Ishikawa (cell line): Measurements from ENCODE around the gene TRPM2.

Experiments
- CEBPB ChIP-seq: IDR thresholded peaks from 2 replicates; pipeline ENCODE4 v1.6.1; 2012
- TF ChIP-seq, protein P1 (sequence below): IDR thresholded peaks from 2 replicates; pipeline ENCODE4 v1.6.1; 2012; ENCODE audit warnings: low read depth, mild to moderate bottlenecking

DNA sequence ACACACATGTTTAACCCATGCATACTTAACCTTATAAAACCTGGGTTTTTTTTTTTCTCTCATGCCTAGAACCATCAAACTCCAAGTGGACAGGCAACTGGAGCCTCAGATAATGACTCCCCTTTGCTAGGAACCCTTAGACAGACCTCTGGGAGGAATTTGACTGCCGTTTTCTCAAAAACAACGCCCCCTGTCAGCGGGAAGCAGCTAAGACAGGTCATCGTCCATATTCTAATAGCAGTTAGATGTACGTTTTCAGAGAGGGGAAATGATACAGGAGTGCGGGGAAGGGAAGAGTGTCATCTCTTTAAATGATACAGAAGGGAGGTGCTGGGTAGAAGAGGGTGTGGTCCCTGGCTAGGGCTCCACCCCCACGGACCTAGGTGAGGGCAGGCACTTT is 136.5 kb downstream of the TRPM2 start:
- no peak for TF ChIP-seq CEBPB
- TF ChIP-seq, protein P1, sequence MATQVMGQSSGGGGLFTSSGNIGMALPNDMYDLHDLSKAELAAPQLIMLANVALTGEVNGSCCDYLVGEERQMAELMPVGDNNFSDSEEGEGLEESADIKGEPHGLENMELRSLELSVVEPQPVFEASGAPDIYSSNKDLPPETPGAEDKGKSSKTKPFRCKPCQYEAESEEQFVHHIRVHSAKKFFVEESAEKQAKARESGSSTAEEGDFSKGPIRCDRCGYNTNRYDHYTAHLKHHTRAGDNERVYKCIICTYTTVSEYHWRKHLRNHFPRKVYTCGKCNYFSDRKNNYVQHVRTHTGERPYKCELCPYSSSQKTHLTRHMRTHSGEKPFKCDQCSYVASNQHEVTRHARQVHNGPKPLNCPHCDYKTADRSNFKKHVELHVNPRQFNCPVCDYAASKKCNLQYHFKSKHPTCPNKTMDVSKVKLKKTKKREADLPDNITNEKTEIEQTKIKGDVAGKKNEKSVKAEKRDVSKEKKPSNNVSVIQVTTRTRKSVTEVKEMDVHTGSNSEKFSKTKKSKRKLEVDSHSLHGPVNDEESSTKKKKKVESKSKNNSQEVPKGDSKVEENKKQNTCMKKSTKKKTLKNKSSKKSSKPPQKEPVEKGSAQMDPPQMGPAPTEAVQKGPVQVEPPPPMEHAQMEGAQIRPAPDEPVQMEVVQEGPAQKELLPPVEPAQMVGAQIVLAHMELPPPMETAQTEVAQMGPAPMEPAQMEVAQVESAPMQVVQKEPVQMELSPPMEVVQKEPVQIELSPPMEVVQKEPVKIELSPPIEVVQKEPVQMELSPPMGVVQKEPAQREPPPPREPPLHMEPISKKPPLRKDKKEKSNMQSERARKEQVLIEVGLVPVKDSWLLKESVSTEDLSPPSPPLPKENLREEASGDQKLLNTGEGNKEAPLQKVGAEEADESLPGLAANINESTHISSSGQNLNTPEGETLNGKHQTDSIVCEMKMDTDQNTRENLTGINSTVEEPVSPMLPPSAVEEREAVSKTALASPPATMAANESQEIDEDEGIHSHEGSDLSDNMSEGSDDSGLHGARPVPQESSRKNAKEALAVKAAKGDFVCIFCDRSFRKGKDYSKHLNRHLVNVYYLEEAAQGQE = no peak
